ENCODE data around the gene ZDHHC18.
"Not testable (repeated sequence)": the region's sequence is repeated elsewhere in the genome, so short reads cannot be mapped to it uniquely, and the experiment has no call there.

The ZDHHC18 gene

DNA sequence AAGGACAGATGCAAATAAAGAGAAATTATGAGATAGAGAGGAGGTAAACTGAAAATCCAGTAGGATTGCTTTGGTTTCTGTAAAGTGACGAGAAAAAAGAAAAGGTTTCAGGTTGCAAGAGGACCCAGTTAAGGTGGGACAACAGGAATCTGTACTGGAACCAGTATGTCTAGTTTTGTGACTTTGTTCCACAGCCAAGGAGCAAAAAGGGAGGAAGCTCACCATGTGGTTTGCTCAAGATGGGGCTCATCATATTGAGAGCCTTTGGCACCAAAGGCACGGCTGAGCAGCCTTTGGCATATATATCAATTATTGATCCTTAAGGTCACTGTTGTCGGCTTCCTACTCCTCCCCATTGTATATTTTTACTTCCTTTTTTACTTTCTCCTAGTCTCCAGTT, 1.8 kb upstream of the ZDHHC18 start:
- no peak overlapping the region for H3K4me3 ChIP-seq (ENCODE audit: low read length)
- no peak for DNase-seq (ENCODE audit: low read depth)
- H3K4me1 ChIP-seq (ENCODE audit: control insufficient read depth, insufficient read depth, low read length): peaks cover 20% of the 10 kb centered on the region
- no peaks in the 10 kb centered on the region for H3K36me3 ChIP-seq (ENCODE audit: control insufficient read depth, insufficient read depth, low read length, severe bottlenecking)
- H3K27me3 ChIP-seq (replicated peaks; ENCODE audit: control insufficient read depth, insufficient read depth, low read length): no peaks in the 10 kb centered on the region
- no peak overlapping the region for H3K9ac ChIP-seq (ENCODE audit: low read length)
- H3K9me3 ChIP-seq (ENCODE audit: control insufficient read depth, low read length): no peaks in the 10 kb centered on the region

DNA sequence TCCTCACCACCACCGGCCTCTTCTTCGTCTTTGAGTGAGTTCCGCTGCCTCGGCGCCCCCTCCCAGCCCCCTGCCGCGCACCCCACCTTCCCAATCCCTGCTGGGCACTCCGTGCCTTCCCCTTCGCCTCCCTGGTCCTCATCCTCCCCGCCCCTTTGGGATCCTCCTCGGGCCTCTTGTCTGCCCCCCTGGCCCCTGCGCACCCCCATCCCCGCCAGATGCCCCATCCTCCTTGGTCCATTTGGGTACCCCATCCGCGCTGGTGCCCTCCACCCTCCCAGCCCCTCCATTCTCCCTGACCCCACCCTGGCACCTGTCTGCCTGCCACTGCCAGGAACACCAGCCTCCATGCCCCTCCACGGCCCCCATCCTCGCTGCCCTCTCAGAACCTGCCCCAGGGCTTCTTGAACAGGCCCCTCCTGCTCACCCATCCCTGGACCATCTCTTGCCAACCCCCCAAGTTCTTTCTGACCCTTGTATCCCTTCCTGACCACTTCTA, 667 bp downstream of the ZDHHC18 start:
- no peak for DNase-seq (ENCODE audit: low read depth)
- Histone ChIP-seq H3K36me3 (ENCODE audit: control insufficient read depth, insufficient read depth, low read length, severe bottlenecking) (peaks cover 5% of the 10 kb centered on the region), H3K9me3 (ENCODE audit: control insufficient read depth, low read length) (no peaks in the 10 kb centered on the region), H3K4me1 (ENCODE audit: control insufficient read depth, insufficient read depth, low read length) (peaks cover 33% of the 10 kb centered on the region), H3K27me3 (replicated peaks; ENCODE audit: control insufficient read depth, insufficient read depth, low read length) (no peaks in the 10 kb centered on the region), H3K9ac (ENCODE audit: low read length) (peak overlapping the region; percentile 87), H3K4me3 (ENCODE audit: low read length) (peak overlapping the region; percentile 83)

DNA sequence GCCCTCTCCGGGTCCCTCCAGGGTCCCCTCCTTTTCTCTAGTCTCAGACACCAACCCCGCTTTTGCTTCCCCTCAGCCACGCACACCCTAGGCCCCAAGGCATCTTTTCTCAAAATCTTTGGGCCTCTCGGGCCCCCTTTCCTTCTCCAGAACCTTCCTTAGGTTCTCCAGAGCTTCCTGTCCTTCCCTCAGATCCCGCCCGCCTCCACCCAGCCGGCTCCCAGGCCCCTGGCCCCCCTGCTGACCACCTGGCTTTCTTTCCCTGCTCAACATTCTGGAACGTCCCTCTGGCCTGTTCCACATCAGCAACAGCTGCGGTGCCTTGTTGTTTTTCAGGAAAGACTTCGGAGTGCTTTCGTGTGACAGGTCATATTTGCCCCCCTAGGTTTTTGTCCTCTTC, 1.2 kb downstream of the ZDHHC18 start:
- Histone ChIP-seq H3K9ac (ENCODE audit: low read length) (peak overlapping the region; percentile 87), H3K4me3 (ENCODE audit: low read length) (peak overlapping the region; percentile 83), H3K9me3 (ENCODE audit: control insufficient read depth, low read length) (no peaks in the 10 kb centered on the region)

GRCh38 chr1:26828411-26828991, 2.0 kb downstream of the ZDHHC18 start:
- peak overlapping the region; percentile 60 for H3K4me3 ChIP-seq (ENCODE audit: low read length)
- no peak for DNase-seq (ENCODE audit: low read depth)

More for the DNA sequence above, 1.2 kb downstream of the ZDHHC18 start:
- peak; percentile 28 for DNase-seq (ENCODE audit: low read depth)
- Histone ChIP-seq H3K4me1 (ENCODE audit: control insufficient read depth, insufficient read depth, low read length) (peaks cover 34% of the 10 kb centered on the region), H3K27me3 (replicated peaks; ENCODE audit: control insufficient read depth, insufficient read depth, low read length) (no peaks in the 10 kb centered on the region), H3K36me3 (ENCODE audit: control insufficient read depth, insufficient read depth, low read length, severe bottlenecking) (peaks cover 10% of the 10 kb centered on the region)

DNA sequence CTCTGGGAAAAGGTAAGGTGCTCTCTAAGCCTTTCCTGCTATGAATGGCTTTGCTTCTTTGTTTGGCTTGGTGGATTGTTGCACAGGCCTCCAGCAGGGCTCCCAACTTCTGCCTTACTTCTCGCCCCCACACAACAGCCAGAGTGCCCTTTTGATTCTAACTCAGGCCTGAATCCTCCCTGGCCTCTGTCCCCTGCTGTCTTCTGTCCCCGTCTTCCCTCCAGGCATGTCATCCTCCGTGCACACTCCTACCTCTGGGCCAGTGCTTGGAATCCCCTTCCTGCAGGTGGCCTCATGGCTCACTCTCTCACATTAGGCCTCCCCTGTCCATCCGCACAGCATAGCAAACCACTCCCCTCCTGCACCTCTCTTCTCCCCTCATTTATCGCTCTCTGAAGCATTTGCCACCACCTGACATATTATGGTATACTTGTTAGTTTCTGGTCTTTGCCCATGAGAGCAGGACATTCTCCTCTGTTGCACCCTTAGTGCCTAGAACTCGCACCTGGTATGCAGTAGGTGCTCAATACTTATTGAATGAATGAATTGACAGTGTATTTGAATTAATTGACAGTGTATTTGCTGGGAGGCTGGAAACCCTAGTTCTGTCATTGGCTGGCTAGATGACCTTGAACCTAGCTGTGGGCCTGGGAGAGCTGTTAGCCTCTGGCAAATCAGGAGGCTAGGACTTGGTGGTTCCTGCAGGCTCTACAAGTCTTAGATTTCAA, 2.9 kb downstream of the ZDHHC18 start:
- DNase-seq (ENCODE audit: low read depth): no peak
- Histone ChIP-seq H3K4me1 (ENCODE audit: control insufficient read depth, insufficient read depth, low read length) (peaks cover 34% of the 10 kb centered on the region), H3K4me3 (ENCODE audit: low read length) (peak overlapping the region; percentile 60), H3K36me3 (ENCODE audit: control insufficient read depth, insufficient read depth, low read length, severe bottlenecking) (peaks cover 27% of the 10 kb centered on the region), H3K9me3 (ENCODE audit: control insufficient read depth, low read length) (no peaks in the 10 kb centered on the region), H3K27me3 (replicated peaks; ENCODE audit: control insufficient read depth, insufficient read depth, low read length) (no peaks in the 10 kb centered on the region), H3K9ac (ENCODE audit: low read length) (no peak overlapping the region)

More at GRCh38 chr1:26828411-26828991, 2.0 kb downstream of the ZDHHC18 start:
- H3K9ac ChIP-seq (ENCODE audit: low read length): peak overlapping the region; percentile 18
- H3K4me1 ChIP-seq (ENCODE audit: control insufficient read depth, insufficient read depth, low read length): peaks cover 34% of the 10 kb centered on the region
- H3K9me3 ChIP-seq (ENCODE audit: control insufficient read depth, low read length): no peaks in the 10 kb centered on the region
- H3K27me3 ChIP-seq (replicated peaks; ENCODE audit: control insufficient read depth, insufficient read depth, low read length): no peaks in the 10 kb centered on the region
- peaks cover 18% of the 10 kb centered on the region for H3K36me3 ChIP-seq (ENCODE audit: control insufficient read depth, insufficient read depth, low read length, severe bottlenecking)

- Histone ChIP-seq H3K36me3 (ENCODE audit: control insufficient read depth, insufficient read depth, low read length, severe bottlenecking) (peaks cover 41% of the 10 kb centered on the region), H3K9me3 (ENCODE audit: control insufficient read depth, low read length) (no peaks in the 10 kb centered on the region), H3K9ac (ENCODE audit: low read length) (no peak overlapping the region), H3K27me3 (replicated peaks; ENCODE audit: control insufficient read depth, insufficient read depth, low read length) (no peaks in the 10 kb centered on the region), H3K4me3 (ENCODE audit: low read length) (no peak overlapping the region), H3K4me1 (ENCODE audit: control insufficient read depth, insufficient read depth, low read length) (peaks cover 31% of the 10 kb centered on the region)
- DNase-seq (ENCODE audit: low read depth): no peak
These were observed 4.6 kb downstream of the ZDHHC18 start for GRCh38 chr1:26831059-26831458.

DNA sequence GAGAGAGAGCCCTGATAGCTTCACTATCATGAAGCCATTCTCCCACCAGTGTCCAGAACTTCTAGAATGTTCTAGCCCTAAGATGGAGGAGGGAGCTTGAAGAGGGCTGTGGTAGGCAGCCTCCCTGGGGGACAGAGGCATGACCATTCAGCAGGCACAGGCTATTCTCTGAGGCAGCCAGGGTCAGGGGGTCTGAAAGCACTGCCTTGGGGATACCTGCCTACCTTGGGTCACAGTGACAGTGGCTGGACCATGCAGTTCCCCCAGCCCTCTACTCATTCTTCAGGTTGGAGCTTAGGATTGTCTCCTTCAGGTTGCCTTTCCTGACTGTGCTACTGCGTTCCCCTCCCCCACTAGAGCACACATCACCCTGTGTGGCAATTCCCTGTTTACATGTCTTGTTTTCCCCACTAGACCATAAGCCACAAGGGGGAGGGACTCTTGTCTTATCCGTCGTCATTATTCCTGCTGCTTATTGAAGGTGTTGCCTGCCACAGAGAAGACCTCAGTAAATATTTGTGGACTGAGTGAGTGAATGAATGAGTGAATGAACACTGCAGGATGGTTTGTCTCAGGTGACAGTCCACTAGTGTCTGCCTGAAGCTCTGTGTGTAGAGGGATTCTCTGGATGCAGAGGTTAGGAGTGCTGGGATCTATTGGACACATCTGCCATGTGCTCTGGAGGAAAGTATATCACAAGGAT, 5.2 kb downstream of the ZDHHC18 start:
- Histone ChIP-seq H3K4me3 (ENCODE audit: low read length) (peak overlapping the region; percentile 38), H3K9me3 (ENCODE audit: control insufficient read depth, low read length) (no peaks in the 10 kb centered on the region), H3K36me3 (ENCODE audit: control insufficient read depth, insufficient read depth, low read length, severe bottlenecking) (peaks cover 44% of the 10 kb centered on the region), H3K27me3 (replicated peaks; ENCODE audit: control insufficient read depth, insufficient read depth, low read length) (no peaks in the 10 kb centered on the region), H3K9ac (ENCODE audit: low read length) (peak overlapping the region; percentile 6), H3K4me1 (ENCODE audit: control insufficient read depth, insufficient read depth, low read length) (peaks cover 29% of the 10 kb centered on the region)
- no peak for DNase-seq (ENCODE audit: low read depth)

- Histone ChIP-seq H3K9ac (ENCODE audit: low read length) (peak overlapping the region; percentile 6), H3K9me3 (ENCODE audit: control insufficient read depth, low read length) (no peaks in the 10 kb centered on the region), H3K4me1 (ENCODE audit: control insufficient read depth, insufficient read depth, low read length) (peaks cover 29% of the 10 kb centered on the region), H3K36me3 (ENCODE audit: control insufficient read depth, insufficient read depth, low read length, severe bottlenecking) (peaks cover 44% of the 10 kb centered on the region), H3K27me3 (replicated peaks; ENCODE audit: control insufficient read depth, insufficient read depth, low read length) (no peaks in the 10 kb centered on the region), H3K4me3 (ENCODE audit: low read length) (peak overlapping the region; percentile 38)
- no peak for DNase-seq (ENCODE audit: low read depth)
These were observed 5.9 kb downstream of the ZDHHC18 start for GRCh38 chr1:26832249-26832960.

GRCh38 chr1:26833432-26834405, 7.2 kb downstream of the ZDHHC18 start:
- Histone ChIP-seq H3K9me3 (ENCODE audit: control insufficient read depth, low read length) (no peaks in the 10 kb centered on the region), H3K36me3 (ENCODE audit: control insufficient read depth, insufficient read depth, low read length, severe bottlenecking) (peaks cover 53% of the 10 kb centered on the region), H3K27me3 (replicated peaks; ENCODE audit: control insufficient read depth, insufficient read depth, low read length) (no peaks in the 10 kb centered on the region), H3K9ac (ENCODE audit: low read length) (no peak overlapping the region), H3K4me1 (ENCODE audit: control insufficient read depth, insufficient read depth, low read length) (peaks cover 20% of the 10 kb centered on the region), H3K4me3 (ENCODE audit: low read length) (no peak overlapping the region)
- no peak for DNase-seq (ENCODE audit: low read depth)

DNA sequence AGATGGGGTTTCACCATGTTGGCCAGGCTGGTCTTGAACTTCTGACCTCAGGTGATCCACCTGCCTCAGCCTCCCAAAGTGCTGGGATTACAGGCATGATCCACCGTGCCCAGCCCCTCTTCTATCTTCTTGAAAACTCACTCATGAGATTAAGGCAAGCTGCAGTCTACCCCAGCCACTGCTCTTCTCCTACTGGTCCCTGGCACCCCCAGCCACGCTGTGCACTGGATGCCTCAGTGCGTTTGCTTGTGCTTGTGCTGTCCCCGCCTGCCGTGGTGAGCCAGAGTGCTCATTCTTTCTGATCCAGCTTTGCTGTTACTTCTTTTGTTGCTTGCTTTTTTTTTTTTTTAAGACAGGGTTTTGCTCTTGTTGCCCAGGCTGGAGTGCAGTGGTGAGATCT, 11.2 kb downstream of the ZDHHC18 start:
- not testable (repeated sequence) for H3K9me3 ChIP-seq (ENCODE audit: control insufficient read depth, low read length); H3K9ac ChIP-seq (ENCODE audit: low read length); H3K4me1 ChIP-seq (ENCODE audit: control insufficient read depth, insufficient read depth, low read length); H3K4me3 ChIP-seq (ENCODE audit: low read length); H3K27me3 ChIP-seq (replicated peaks; ENCODE audit: control insufficient read depth, insufficient read depth, low read length); DNase-seq (ENCODE audit: low read depth)
- H3K36me3 ChIP-seq (ENCODE audit: control insufficient read depth, insufficient read depth, low read length, severe bottlenecking): peaks cover 69% of the 10 kb centered on the region
